Measurements from ENCODE around the gene SEC16B. TPM values are rescaled to one million over a fixed set of nuclear protein-coding genes. Genes with fewer than 3 reads are reported as not detected.

The SEC16B gene
- total RNA-seq, 8 experiments from 2014 or later: 0.38 to 4.2 (median 1.0) TPM; not detected in 3

DNA sequence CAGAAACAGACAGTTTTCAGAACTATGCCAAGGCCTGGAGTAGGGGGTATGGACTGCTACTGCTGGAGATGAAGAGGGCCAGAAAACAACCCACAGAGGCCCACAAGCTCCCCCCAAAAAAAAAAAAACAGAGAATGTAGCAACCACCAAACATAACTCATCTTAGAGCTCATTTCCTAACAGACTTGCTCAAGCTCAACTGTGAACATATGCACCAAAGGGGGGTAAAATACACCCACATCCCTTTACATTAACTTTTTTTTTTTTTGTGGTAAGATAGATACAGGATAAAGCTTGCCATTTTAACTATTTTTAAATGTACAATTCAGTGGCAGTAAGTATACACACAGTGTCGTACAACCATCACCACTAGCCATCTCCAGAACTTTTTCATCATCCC lies 36.0 kb downstream of the SEC16B start:
- Histone ChIP-seq H3K4me3 (no peak overlapping the region), H3K27ac (no peak overlapping the region), H3K4me1 (replicated peaks in 1 of 2) (peaks cover 1 to 4% of the 10 kb centered on the region in 2 donors)
- 20 to 100% (median 85%) methylated on average over 1 of the region's 1 CpG; no CpG with 5 or more reads in 6 of the 10 experiments for WGBS, 10 experiments
- in situ Hi-C loops (cut with MboI; ENCODE audit: low pct_unique_long_range_greater_than_20kb in 2 of 9, low sequenced_read_pairs in 9 of 9, unreplicated experiment in 9 of 9): loop anchor here in 5 of 9 experiments (25.0 kb wide), 2 partner anchors 1022 to 1047 kb away; no protein-coding TSS in a partner anchor
- ATAC-seq (replicated peaks in 6 of 8): no peak

DNA sequence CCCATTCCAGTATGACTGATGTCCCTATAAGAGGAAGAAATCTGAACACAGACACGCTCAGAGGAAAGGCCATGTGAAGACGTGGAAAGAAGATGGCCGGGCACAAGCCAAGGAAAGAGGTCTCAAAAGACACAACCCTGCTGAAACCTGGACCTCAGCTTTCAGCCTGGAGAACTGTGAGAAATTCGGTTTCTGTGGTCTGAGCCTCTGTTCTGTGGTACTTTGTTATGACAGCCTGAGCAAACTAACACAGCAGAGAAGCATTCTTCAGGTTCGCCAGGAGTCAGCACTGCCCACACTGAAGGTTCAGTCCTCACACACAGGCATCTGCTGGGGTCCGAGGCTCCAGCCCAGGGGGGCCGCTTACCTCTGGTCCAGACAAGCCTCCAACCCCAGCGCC lies 37.7 kb downstream of the SEC16B start:
- in situ Hi-C loops (cut with MboI; ENCODE audit: low pct_unique_long_range_greater_than_20kb in 2 of 9, low sequenced_read_pairs in 9 of 9, unreplicated experiment in 9 of 9): loop anchor here in 5 of 9 experiments (25.0 kb wide), 2 partner anchors 1020 to 1045 kb away; no protein-coding TSS in a partner anchor
- Histone ChIP-seq H3K27ac (no peak overlapping the region), H3K4me3 (no peak overlapping the region), H3K4me1 (replicated peaks in 1 of 2) (peaks cover 3 to 7% of the 10 kb centered on the region in 2 donors)
- no peak for ATAC-seq (replicated peaks in 6 of 8)
- WGBS, 10 experiments: 40 to 100% (median 67%) methylated on average over 1 to 3 of the region's 8 CpGs; no CpG with 5 or more reads in 5 of the 10 experiments

DNA sequence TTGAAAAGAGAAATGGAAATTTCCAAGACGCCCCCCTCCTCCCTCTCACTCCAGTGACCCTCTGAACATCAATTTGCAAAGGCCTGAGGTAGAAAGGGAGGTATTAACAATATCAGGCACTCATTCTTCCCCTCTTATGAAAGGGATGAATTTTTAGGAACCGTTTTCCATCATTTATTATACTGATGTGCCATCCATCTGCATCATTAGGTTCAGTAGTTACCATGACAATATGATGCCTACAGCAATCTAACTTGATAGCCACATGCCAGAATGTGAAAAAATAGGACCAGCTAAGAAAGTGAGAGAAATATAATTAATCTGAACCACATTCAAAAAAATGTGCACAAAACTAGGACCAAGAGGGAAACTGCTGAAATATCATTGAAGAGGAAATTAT lies 40.9 kb downstream of the SEC16B start:
- in situ Hi-C loops (cut with MboI; ENCODE audit: low pct_unique_long_range_greater_than_20kb in 2 of 9, low sequenced_read_pairs in 9 of 9, unreplicated experiment in 9 of 9): loop anchor here in 5 of 9 experiments (25.0 kb wide), 2 partner anchors 1017 to 1042 kb away; no protein-coding TSS in a partner anchor
- H3K27ac ChIP-seq: no peak overlapping the region
- no peak for ATAC-seq (replicated peaks in 6 of 8)

DNA sequence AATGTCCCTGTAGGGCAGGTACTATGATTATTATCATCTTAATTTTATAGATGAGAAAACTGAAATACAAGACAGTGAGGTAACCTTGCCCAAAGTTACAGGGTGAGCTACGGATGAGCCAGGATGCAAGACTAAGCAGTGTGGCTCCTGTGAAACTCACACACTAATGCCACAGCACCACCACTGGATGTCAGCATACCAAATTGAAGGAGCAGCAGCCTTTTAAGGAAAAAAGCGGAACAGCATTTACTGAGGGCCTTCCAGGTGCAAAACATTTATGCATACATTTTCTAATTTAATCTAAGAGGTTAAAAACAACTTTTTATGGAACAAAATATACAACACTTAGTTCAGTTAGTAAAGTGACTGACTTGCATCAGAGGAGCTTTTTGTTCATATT lies 41.7 kb downstream of the SEC16B start:
- Histone ChIP-seq H3K4me1 (replicated peaks in 1 of 2) (peaks cover 6 to 10% of the 10 kb centered on the region in 2 donors), H3K27ac (no peak overlapping the region), H3K4me3 (no peak overlapping the region)
- WGBS, 10 experiments: 29 to 67% (median 50%) methylated on average over 1 to 2 of the region's 2 CpGs; no CpG with 5 or more reads in 2 of the 10 experiments
- peak in 3 of 8 experiments; percentile 39 to 60 (median 44) for ATAC-seq (replicated peaks in 6 of 8)
- in situ Hi-C loops (cut with MboI; ENCODE audit: low pct_unique_long_range_greater_than_20kb in 2 of 9, low sequenced_read_pairs in 9 of 9, unreplicated experiment in 9 of 9): loop anchor here in 5 of 9 experiments (25.0 kb wide), 2 partner anchors 1016 to 1041 kb away; no protein-coding TSS in a partner anchor

More for the DNA sequence above, 40.9 kb downstream of the SEC16B start:
- Histone ChIP-seq H3K4me1 (replicated peaks in 1 of 2) (peaks cover 6 to 10% of the 10 kb centered on the region in 2 donors), H3K4me3 (no peak overlapping the region)
- WGBS, 10 experiments: 0 to 58% (median 10%) methylated on average over 1 to 2 of the region's 2 CpGs; no CpG with 5 or more reads in 1 of the 10 experiments

DNA sequence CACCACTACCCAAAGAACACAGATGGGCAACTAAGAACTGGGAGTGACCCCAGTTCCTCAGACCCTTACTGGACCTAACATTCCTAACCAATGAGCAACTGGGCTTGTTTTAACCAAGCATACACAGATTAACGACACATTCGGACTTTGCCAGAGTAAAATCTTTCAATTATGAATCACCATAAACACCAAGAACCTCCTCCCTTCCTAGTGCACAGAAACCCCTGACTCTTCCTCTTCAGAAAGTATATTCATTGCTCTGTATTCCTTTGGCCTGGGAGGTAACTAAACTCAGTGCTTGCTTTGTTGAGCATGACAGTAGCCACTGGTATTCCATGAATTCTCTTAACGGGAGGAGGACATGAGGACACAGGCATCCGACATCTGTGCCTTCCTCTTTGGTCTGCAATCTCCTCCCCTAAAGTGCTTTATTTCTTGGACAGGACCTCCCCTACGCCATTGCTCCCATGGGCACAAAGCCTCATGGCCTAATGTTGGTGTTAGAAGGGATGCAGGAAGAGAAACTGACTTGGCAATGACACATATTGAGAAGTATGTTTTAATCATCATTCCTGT lies 42.7 kb downstream of the SEC16B start:
- peak in 1 of 8 experiments; percentile 76 for ATAC-seq (replicated peaks in 6 of 8)
- Histone ChIP-seq H3K4me1 (replicated peaks in 1 of 2) (peaks cover 6 to 10% of the 10 kb centered on the region in 2 donors), H3K27ac (no peak overlapping the region), H3K4me3 (no peak overlapping the region)
- in situ Hi-C loops (cut with MboI; ENCODE audit: low pct_unique_long_range_greater_than_20kb in 2 of 9, low sequenced_read_pairs in 9 of 9, unreplicated experiment in 9 of 9): loop anchor here in 5 of 9 experiments (25.0 kb wide), 2 partner anchors 1015 to 1040 kb away; no protein-coding TSS in a partner anchor
- 0 to 93% (median 79%) methylated on average over 2 to 5 of the region's 5 CpGs; no CpG with 5 or more reads in 1 of the 10 experiments for WGBS, 10 experiments

DNA sequence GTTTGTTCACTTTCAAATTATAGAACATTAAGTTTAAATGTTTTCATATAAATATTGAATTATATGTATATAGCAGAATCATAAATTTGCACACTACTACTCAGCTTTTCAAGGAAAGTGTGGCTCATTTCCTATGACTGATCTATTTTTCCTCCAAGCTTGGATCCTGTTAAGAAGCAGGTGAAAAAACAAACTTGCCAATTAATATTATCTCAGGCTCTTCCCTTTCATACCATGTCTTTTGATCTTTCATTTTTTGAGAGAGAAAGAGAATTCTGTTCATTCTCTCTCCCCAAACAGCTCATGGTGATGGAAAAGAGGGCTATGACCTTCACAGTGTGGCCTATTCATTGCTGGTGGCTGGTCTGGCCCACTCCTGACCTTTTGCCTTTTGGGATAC lies 43.7 kb downstream of the SEC16B start:
- no peak overlapping the region for H3K4me3 ChIP-seq
- no peak for ATAC-seq (replicated peaks in 6 of 8)
- peaks cover 6 to 15% of the 10 kb centered on the region in 2 donors for H3K4me1 ChIP-seq (replicated peaks in 1 of 2)
- in situ Hi-C loops (cut with MboI; ENCODE audit: low pct_unique_long_range_greater_than_20kb in 2 of 9, low sequenced_read_pairs in 9 of 9, unreplicated experiment in 9 of 9): loop anchor here in 5 of 9 experiments (25.0 kb wide), 2 partner anchors 1014 to 1039 kb away; no protein-coding TSS in a partner anchor
- H3K27ac ChIP-seq: no peak overlapping the region

DNA sequence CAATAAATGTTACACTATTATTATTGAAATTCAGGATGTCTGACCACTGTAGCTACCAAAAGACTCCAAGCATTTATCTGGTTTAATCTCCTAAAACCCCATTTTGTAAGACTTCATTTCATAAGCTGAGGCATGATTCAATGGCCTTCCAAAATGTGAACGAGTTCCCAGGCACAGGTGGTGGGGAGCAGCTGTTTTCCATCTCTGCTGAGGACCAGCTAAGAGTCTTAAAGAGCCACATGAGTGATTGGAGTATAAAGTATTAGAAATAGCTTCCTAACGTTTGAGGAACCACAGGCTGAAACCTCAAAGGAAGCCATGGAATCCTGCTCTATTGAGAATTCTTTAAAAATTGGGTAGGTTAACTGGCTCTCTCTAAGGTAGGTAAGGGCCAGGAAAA lies 44.9 kb downstream of the SEC16B start:
- Histone ChIP-seq H3K27ac (no peak overlapping the region), H3K4me3 (no peak overlapping the region), H3K4me1 (replicated peaks in 1 of 2) (peaks cover 10 to 27% of the 10 kb centered on the region in 2 donors)
- WGBS, 10 experiments: 0 to 78% (median 21%) methylated on average over 1 to 2 of the region's 2 CpGs; no CpG with 5 or more reads in 3 of the 10 experiments
- in situ Hi-C loops (cut with MboI; ENCODE audit: low pct_unique_long_range_greater_than_20kb in 2 of 9, low sequenced_read_pairs in 9 of 9, unreplicated experiment in 9 of 9): loop anchor here in 5 of 9 experiments (25.0 kb wide), 2 partner anchors 1013 to 1038 kb away; no protein-coding TSS in a partner anchor
- ATAC-seq (replicated peaks in 6 of 8): no peak

DNA sequence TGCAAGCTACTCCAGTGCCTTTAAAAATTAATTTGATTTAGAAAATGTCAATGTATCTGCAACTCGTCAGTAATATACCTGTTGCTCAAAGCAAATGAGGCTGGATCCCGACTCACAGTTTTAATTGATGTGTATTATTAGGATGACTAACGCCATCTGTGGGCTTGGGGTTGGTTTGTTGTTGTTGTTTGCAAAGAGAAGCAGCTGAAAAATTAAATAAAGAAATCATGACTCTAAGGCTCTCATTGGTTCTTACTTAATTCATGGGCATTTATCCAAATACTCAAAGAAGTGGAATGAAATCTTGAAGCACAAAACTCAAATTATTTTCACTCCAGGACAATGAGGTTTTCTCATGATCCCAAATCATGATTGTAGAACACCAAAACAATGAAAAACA lies 46.4 kb downstream of the SEC16B start:
- in situ Hi-C loops (cut with MboI; ENCODE audit: low pct_unique_long_range_greater_than_20kb in 2 of 9, low sequenced_read_pairs in 9 of 9, unreplicated experiment in 9 of 9): no loop called here
- WGBS, 10 experiments: 17 to 100% (median 90%) methylated on average over 1 to 3 of the region's 3 CpGs; no CpG with 5 or more reads in 2 of the 10 experiments
- Histone ChIP-seq H3K4me1 (replicated peaks in 1 of 2) (peaks cover 8 to 25% of the 10 kb centered on the region in 2 donors), H3K4me3 (no peak overlapping the region), H3K27ac (no peak overlapping the region)
- no peak for ATAC-seq (replicated peaks in 6 of 8)

DNA sequence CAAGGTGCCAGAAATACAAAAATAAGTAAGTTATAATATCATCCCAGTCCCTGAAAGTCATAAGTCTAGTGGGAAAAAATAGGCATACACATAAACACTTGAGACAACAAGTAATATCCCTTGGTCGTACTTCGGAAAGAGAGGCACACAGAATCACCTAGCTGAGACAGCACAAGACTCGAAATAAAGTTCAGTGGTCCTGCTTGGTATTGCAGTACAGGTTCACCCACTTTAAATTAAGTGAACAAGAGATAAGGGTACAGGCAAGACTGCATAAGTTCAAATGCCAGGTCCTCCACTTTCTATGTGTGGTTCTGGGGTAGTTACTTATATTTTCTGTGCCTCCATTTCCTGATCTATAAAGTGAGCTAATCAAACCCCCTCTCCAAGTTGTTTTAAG lies 47.6 kb downstream of the SEC16B start:
- in situ Hi-C loops (cut with MboI; ENCODE audit: low pct_unique_long_range_greater_than_20kb in 2 of 9, low sequenced_read_pairs in 9 of 9, unreplicated experiment in 9 of 9): no loop called here
- Histone ChIP-seq H3K27ac (no peak overlapping the region), H3K4me3 (no peak overlapping the region), H3K4me1 (replicated peaks in 1 of 2) (peaks cover 8 to 25% of the 10 kb centered on the region in 2 donors)
- WGBS, 10 experiments: 56 to 95% (median 88%) methylated on average over 1 to 3 of the region's 3 CpGs; no CpG with 5 or more reads in 3 of the 10 experiments
- no peak for ATAC-seq (replicated peaks in 6 of 8)

DNA sequence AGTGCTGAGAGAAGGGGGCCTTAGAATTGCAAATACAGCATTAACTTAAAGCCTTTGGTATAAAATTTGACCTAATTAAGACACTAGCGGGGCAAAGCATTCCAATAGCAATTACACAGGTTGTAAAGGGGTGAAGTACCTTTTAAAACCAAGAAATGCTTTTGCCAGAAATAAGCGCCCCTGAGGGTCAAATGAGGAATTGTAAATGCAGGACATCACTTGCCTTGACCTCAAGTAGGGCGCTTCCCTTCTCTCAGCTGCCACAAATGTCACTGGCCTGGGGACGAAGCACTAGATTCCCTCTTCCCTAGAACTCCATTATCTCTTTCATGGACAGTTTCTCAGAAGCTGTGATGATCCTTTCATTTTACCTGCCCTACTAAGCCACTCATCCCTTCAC lies 48.3 kb downstream of the SEC16B start:
- ATAC-seq (replicated peaks in 6 of 8): no peak
- H3K4me3 ChIP-seq: no peak overlapping the region
- 58 to 90% (median 80%) methylated on average over 1 to 4 of the region's 4 CpGs; no CpG with 5 or more reads in 2 of the 10 experiments for WGBS, 10 experiments
- H3K27ac ChIP-seq: no peak overlapping the region
- peaks cover 7 to 25% of the 10 kb centered on the region in 2 donors for H3K4me1 ChIP-seq (replicated peaks in 1 of 2)
- in situ Hi-C loops (cut with MboI; ENCODE audit: low pct_unique_long_range_greater_than_20kb in 2 of 9, low sequenced_read_pairs in 9 of 9, unreplicated experiment in 9 of 9): no loop called here

DNA sequence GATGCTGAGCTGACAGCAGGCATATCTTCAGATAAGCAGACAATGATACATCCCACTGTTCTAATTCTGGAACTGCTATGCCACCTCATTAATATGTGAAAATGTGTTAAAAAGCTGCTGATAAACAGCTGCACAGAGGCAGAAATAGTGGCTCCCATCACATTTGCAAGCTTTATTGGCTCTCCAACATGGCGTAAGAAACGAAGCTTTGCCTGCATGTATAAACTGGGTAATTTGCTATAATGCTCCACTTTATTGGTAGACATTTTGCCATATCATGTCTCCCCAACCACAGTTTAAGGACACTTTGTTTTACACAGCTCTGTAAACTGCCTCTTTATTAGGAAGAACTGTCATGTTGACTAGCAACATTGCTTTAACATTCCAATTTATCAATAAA lies 49.8 kb downstream of the SEC16B start:
- no peak for ATAC-seq (replicated peaks in 6 of 8)
- WGBS, 10 experiments: 90 to 100% (median 95%) methylated on average over 2 of the region's 2 CpGs; no CpG with 5 or more reads in 3 of the 10 experiments
- in situ Hi-C loops (cut with MboI; ENCODE audit: low pct_unique_long_range_greater_than_20kb in 2 of 9, low sequenced_read_pairs in 9 of 9, unreplicated experiment in 9 of 9): no loop called here
- H3K4me1 ChIP-seq (replicated peaks in 1 of 2): peaks cover 4 to 23% of the 10 kb centered on the region in 2 donors
- no peak overlapping the region for H3K4me3 ChIP-seq
- H3K27ac ChIP-seq: no peak overlapping the region

DNA sequence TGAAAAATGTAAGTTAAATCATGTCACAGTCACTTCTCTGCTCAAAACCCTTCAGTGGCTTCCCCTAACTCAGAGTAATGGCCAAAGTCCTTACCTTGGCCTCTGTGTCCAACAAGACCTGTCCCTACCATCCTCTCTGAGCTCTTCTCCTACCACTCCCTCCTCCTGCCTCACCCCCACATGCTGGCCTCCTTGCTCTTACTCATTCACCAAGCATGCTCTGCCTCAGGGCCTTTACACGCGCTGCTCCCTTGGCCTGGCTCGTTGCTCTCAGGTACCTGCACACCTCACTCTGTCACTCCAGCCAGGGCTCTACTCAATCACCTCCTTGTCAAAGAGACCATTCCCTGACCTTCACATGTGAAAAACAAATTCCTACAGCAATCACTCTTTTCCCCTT lies 54.2 kb downstream of the SEC16B start:
- no peak for ATAC-seq (replicated peaks in 6 of 8)
- 40 to 100% (median 94%) methylated on average over 1 to 3 of the region's 3 CpGs; no CpG with 5 or more reads in 2 of the 10 experiments for WGBS, 10 experiments
- in situ Hi-C loops (cut with MboI; ENCODE audit: low pct_unique_long_range_greater_than_20kb in 2 of 9, low sequenced_read_pairs in 9 of 9, unreplicated experiment in 9 of 9): no loop called here
- Histone ChIP-seq H3K27ac (no peak overlapping the region), H3K4me1 (replicated peaks in 1 of 2) (peaks cover 2 to 12% of the 10 kb centered on the region in 2 donors), H3K4me3 (no peak overlapping the region)

DNA sequence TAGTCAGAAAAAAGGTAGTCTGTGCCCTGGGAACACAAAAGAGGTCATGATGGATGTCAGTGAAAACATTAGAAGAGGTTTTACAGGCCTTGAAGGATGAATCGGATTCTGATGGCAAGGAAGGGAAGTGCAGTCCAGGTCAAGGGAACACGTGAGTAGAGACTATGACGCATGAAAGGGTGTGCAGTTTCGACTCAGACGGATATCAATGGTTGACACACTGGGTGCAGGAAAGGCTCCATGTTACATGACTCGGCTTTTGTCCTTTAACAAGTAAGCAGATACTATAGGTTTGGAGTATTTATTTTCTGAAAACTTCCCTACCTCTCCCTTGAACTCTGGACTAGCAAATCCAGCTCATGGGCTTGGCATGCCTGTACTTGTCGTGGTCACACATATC lies 55.3 kb downstream of the SEC16B start:
- in situ Hi-C loops (cut with MboI; ENCODE audit: low pct_unique_long_range_greater_than_20kb in 2 of 9, low sequenced_read_pairs in 9 of 9, unreplicated experiment in 9 of 9): no loop called here
- WGBS, 10 experiments: 50 to 100% (median 92%) methylated on average over 1 to 7 of the region's 7 CpGs
- peaks cover 0 to 4% of the 10 kb centered on the region in 2 donors for H3K4me1 ChIP-seq (replicated peaks in 1 of 2)
- H3K27ac ChIP-seq: no peak overlapping the region
- ATAC-seq (replicated peaks in 6 of 8): no peak
- H3K4me3 ChIP-seq: no peak overlapping the region

Measured in motor neuron (in vitro differentiated cells).